GM13977 (cell line): ENCODE measurements around the gene FILIP1L.
A peak's percentile ranks its signal among the peaks of the same experiment; 100 is the strongest.
"Not testable (repeated sequence)": the region's sequence is repeated elsewhere in the genome, so short reads cannot be mapped to it uniquely, and the experiment has no call there.

Source experiments
- DNase-seq: peaks from one replicate; pipeline ENCODE4 v3.0.0; 2012; ENCODE audit warnings: low spot score
- CTCF ChIP-seq: IDR thresholded peaks from 2 replicates; pipeline ENCODE4 v1.5.1; 2012; ENCODE audit warnings: mild to moderate bottlenecking, control low read depth; ENCODE audit not compliant: insufficient read depth; ENCODE audit errors: extremely low read depth, missing control alignments
- in situ Hi-C: fragments of 300-500 bp; cut with MboI; formaldehyde crosslinking; loops from one replicate; pipeline ENCODE4 v1.12.0; 2022; ENCODE audit warnings: low sequenced_read_pairs, low pct_unique_long_range_greater_than_20kb, mixed read lengths, inconsistent platforms; ENCODE audit not compliant: unreplicated experiment

The FILIP1L gene

DNA sequence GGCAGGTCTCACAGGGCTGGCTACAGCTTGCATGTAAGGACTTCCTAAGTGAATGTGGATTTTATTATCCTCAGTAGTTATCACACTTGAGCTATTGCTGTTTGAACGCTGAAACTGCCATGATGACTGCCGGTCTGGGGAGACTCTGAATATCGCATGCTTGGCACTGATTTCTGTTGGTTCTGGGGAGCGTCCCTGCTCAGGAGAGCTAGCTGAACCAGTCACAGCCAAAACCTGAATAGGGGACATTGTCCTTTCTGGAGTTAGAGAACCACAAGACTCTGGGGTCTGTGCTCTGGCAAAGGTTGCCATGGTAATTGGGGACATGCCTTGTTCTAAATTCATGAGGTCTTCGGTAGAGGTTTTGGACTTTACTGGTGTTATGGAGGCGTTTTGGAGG, 265.9 kb downstream of the FILIP1L start:
- no peak for TF ChIP-seq CTCF
- in situ Hi-C loops = loop anchor here (10.0 to 25.0 kb wide), 2 partner anchors 216 to 739 kb away; no protein-coding TSS in a partner anchor
- no peak for DNase-seq

DNA sequence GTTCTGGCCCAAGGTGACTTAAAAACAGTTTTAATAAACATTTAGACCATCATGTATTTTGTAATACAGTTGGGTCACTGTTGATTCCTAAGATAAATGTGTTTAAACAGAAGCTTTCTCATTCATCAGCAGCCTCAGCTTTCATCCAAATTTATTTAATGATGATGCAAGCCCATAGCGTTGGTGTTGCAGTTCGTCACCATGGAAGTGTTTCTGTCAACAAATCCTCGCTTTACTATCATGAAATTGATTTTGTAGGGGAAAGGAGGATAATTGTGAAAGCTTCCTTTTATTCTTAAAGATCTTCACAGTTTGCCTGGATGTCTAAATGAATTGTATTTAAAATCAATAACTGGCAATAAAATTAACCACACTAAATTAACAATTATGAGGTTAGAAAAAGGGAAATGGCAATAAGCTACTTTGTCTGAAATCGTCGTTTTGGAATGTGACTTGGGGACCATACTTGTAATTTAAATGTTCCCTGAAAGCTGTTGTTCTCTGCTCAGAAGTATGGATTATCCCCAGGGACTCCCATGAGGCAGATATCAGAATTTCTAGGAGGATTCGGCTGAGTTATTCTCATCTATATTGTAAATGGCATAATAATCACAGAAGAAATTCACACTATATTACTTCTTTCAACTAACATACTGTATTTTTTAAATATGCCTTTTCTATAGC, 267.7 kb downstream of the FILIP1L start:
- in situ Hi-C loops = loop anchor here (10.0 to 25.0 kb wide), 2 partner anchors 218 to 741 kb away; no protein-coding TSS in a partner anchor
- no peak for TF ChIP-seq CTCF
- no peak for DNase-seq

- no peak for DNase-seq
- in situ Hi-C loops = loop anchor here (10.0 to 25.0 kb wide), 2 partner anchors 219 to 741 kb away; no protein-coding TSS in a partner anchor
- TF ChIP-seq CTCF = no peak
Measured at GRCh38 chr3:99845999-99846398, 268.3 kb downstream of the FILIP1L start.

DNA sequence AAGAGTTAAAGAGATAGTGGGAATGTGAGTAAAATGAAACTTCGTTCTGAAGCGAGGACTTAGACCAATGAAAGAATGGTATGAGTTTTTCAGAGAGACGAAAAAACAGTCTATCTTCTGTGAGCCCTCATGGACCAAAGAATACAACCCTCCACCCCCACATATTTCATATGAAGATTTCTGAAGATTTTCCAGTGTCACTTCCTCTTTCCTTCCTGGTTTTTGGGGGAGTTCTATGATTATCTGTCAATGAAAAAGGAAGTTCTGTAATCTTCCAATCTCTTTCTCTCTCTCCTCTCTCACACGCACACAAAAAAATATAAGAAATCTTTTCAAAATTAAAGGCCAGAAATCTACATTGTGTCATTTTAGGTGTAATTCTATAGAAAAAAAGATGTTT, 269.0 kb downstream of the FILIP1L start:
- TF ChIP-seq CTCF = no peak
- in situ Hi-C loops = loop anchor here (10.0 to 25.0 kb wide), 2 partner anchors 219 to 742 kb away; no protein-coding TSS in a partner anchor
- DNase-seq = no peak

DNA sequence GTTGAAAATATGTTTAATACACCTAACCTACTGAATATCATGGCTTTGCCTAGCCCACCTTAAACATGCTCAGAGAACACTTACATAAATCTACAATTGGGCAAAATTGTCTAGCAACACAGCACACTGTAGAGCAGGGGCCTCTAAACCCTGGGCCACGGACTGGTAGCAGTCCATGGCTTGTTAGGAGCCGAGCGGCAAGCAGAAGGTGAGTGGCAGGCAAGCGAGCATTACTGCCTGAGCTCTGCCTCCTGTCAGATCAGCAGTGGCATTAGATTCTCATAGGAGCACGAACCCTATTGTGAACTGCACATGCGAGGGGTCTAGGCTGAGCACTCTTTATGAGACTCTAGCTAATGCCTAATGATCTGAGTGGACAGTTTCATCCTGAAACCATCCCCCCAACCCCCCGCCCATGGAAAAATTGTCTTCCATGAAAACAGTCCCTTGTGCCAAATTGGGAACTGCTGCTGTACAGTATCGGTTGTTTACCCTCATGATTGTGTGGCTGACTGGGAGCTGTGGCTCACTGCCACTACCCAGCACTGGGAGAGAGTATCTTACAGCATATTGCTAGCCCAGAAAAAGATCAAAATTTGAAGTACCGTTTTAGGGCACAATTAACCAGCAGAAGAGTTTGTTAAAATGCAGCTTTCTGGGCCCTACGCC, 270.6 kb downstream of the FILIP1L start:
- DNase-seq = no peak
- no peak for TF ChIP-seq CTCF
- in situ Hi-C loops = loop anchor here (10.0 to 25.0 kb wide), 2 partner anchors 221 to 744 kb away; no protein-coding TSS in a partner anchor

DNA sequence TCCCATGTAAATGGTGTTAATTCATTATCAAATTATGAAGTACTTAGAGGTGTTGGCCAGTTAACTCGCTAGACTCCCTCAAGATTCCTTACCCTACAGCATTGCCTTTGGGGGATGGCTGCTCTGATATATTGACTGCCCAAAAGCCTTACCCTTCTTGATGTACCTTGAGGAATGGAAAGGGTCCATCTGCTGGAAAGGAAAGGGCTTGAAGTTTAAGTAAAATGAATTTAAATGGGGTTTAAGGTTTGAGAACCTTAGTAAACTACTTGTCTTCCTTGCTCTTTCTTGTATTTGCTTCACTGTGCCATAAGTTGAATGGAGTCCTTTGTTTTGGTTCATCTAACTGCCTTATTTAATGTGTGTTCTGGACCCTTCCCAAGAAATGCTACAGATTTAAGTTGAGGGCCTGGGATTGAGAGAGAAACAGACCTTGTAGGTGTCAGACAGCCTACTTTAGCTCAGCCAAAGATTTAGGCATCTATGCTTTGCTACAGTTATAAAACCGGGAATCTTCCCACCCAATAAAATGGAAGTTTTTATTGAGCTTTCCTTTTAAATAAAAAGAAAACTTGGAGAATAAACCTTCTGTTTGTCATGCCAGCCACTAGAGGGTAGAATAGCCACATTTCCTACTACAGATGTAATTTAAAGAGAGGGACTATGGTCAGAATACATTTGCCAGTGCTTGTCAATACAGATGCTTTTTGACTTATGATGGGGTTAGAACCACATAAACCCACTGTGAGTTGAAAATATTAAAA, 271.3 kb downstream of the FILIP1L start:
- in situ Hi-C loops = loop anchor here (10.0 to 25.0 kb wide), 2 partner anchors 222 to 744 kb away; no protein-coding TSS in a partner anchor
- DNase-seq = no peak
- peak; percentile 64 for TF ChIP-seq CTCF

DNA sequence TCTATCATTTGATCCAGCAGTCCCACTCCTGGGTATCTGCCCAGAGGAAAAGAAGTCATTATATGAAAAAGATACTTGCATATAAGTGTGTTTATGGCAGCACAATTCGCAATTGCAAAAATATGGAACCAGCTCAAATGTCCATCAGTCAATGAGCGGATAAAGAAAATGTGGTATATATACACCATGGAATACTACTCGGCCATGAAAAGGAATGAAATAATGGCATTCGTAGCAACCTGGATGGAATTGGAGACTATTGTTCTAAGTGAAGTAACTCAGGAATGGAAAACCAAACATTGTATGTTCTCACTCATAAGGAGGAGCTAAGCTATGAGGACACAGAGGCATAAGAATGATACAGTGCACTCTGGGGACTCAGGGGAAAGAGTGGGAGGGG, 272.4 kb downstream of the FILIP1L start:
- in situ Hi-C loops = loop anchor here (10.0 to 25.0 kb wide), 2 partner anchors 223 to 745 kb away; no protein-coding TSS in a partner anchor
- not testable (repeated sequence) for DNase-seq
